ENCODE measurements around the gene PRPF38A. TPM values are rescaled to one million over a fixed set of nuclear protein-coding genes. Genes with fewer than 3 reads are reported as not detected.

PRPF38A gene
- total RNA-seq, 1 donor from 2014 or later = 31.8 TPM

DNA sequence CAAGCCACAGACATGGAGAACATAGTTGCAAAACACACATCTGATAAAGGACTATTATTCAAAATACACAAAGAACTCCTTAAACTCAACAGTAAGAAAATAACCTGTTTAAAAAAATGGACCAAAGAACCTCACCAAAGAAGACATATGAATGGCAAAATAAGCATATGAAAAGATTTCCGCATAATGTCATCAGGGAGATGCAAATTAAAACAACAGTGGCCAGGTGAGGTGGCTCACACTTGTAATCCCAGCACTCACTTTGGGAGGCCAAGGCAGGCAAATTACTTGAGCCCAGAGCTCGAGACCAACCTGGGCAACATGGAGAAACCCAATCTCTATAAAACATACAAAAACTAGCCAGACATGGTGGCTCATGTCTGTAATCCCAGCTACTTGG, 50.4 kb downstream of the PRPF38A start:
- H3K4me2 ChIP-seq (ENCODE audit: low read length) = no peak overlapping the region
- no peak overlapping the region for H3K27ac Mint-ChIP-seq (ENCODE audit: unreplicated experiment)
- no peaks in the 10 kb centered on the region for H3K4me1 ChIP-seq (ENCODE audit: insufficient read depth, low read length)
- H3K36me3 Mint-ChIP-seq (ENCODE audit: low read depth, unreplicated experiment) = peaks cover 7% of the 10 kb centered on the region
- FAIRE-seq (no peak), DNase-seq (ENCODE audit: low read depth) (no peak)
- H3K79me2 ChIP-seq (ENCODE audit: insufficient read depth, low read length) = no peaks in the 10 kb centered on the region
- no peaks in the 10 kb centered on the region for H3K27me3 ChIP-seq (ENCODE audit: insufficient read depth, low read length)
- H4K20me1 ChIP-seq (ENCODE audit: insufficient read depth, low read length) = peaks cover 7% of the 10 kb centered on the region
- no peak overlapping the region for H2AFZ ChIP-seq (ENCODE audit: low read depth, low read length)
- no peak overlapping the region for H3K9ac ChIP-seq (ENCODE audit: low read length)
- no peak overlapping the region for H3K4me3 ChIP-seq (ENCODE audit: insufficient read depth, low read depth, low read length)
- no peaks in the 10 kb centered on the region for H3K27me3 Mint-ChIP-seq (ENCODE audit: low read depth, unreplicated experiment)
- H3K4me1 Mint-ChIP-seq (ENCODE audit: low read depth, unreplicated experiment) = no peaks in the 10 kb centered on the region
- no peaks in the 10 kb centered on the region for H3K9me3 ChIP-seq (ENCODE audit: insufficient read depth, low read depth, low read length)
- H3K4me3 Mint-ChIP-seq (ENCODE audit: unreplicated experiment) = no peak overlapping the region
- H3K36me3 ChIP-seq (ENCODE audit: insufficient read depth, low read length) = no peaks in the 10 kb centered on the region
- H3K9me3 Mint-ChIP-seq (ENCODE audit: unreplicated experiment) = no peaks in the 10 kb centered on the region
- no peak for TF ChIP-seq EZH2 (IDR thresholded peaks at IDR 0.05; ENCODE audit: insufficient read depth, low read length)
- TF ChIP-seq, protein P1, sequence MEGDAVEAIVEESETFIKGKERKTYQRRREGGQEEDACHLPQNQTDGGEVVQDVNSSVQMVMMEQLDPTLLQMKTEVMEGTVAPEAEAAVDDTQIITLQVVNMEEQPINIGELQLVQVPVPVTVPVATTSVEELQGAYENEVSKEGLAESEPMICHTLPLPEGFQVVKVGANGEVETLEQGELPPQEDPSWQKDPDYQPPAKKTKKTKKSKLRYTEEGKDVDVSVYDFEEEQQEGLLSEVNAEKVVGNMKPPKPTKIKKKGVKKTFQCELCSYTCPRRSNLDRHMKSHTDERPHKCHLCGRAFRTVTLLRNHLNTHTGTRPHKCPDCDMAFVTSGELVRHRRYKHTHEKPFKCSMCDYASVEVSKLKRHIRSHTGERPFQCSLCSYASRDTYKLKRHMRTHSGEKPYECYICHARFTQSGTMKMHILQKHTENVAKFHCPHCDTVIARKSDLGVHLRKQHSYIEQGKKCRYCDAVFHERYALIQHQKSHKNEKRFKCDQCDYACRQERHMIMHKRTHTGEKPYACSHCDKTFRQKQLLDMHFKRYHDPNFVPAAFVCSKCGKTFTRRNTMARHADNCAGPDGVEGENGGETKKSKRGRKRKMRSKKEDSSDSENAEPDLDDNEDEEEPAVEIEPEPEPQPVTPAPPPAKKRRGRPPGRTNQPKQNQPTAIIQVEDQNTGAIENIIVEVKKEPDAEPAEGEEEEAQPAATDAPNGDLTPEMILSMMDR (IDR thresholded peaks at IDR 0.05; ENCODE audit: insufficient read depth, low read depth, low read length) = no peak
- H3K27ac ChIP-seq (ENCODE audit: low read depth, low read length) = no peak overlapping the region

DNA sequence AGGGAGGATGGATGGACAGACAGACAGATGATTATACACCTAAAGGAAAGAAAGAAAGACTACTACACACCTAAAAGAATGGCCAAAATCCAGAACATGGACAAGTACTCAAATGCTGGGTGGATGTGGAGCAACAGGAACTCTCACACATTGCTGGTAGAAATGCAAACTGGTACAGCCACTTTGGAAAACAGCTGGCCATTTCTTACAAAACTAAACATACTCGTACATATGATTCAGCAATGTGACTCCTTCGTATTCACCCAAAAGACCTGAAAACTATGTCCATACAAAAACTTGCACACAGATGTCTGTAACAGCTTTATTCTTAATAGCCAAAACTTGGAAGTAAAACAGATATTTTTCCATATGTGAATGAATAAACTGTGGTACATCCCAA, 51.3 kb downstream of the PRPF38A start:
- peaks cover 7% of the 10 kb centered on the region for H3K36me3 Mint-ChIP-seq (ENCODE audit: low read depth, unreplicated experiment)
- no peaks in the 10 kb centered on the region for H3K4me1 Mint-ChIP-seq (ENCODE audit: low read depth, unreplicated experiment)
- Histone ChIP-seq H3K9ac (ENCODE audit: low read length) (no peak overlapping the region), H3K27me3 (ENCODE audit: insufficient read depth, low read length) (no peaks in the 10 kb centered on the region), H3K36me3 (ENCODE audit: insufficient read depth, low read length) (no peaks in the 10 kb centered on the region), H3K4me1 (ENCODE audit: insufficient read depth, low read length) (no peaks in the 10 kb centered on the region), H3K4me3 (ENCODE audit: insufficient read depth, low read depth, low read length) (no peak overlapping the region), H3K4me2 (ENCODE audit: low read length) (no peak overlapping the region), H3K79me2 (ENCODE audit: insufficient read depth, low read length) (no peaks in the 10 kb centered on the region), H3K9me3 (ENCODE audit: insufficient read depth, low read depth, low read length) (no peaks in the 10 kb centered on the region), H3K27ac (ENCODE audit: low read depth, low read length) (no peak overlapping the region), H4K20me1 (ENCODE audit: insufficient read depth, low read length) (peaks cover 7% of the 10 kb centered on the region), H2AFZ (ENCODE audit: low read depth, low read length) (no peak overlapping the region)
- no peak overlapping the region for H3K27ac Mint-ChIP-seq (ENCODE audit: unreplicated experiment)
- H3K27me3 Mint-ChIP-seq (ENCODE audit: low read depth, unreplicated experiment) = no peaks in the 10 kb centered on the region
- TF ChIP-seq, protein P1 (IDR thresholded peaks at IDR 0.05; ENCODE audit: insufficient read depth, low read depth, low read length) = no peak
- no peak for TF ChIP-seq EZH2 (IDR thresholded peaks at IDR 0.05; ENCODE audit: insufficient read depth, low read length)
- no peak for DNase-seq (ENCODE audit: low read depth)
- H3K4me3 Mint-ChIP-seq (ENCODE audit: unreplicated experiment) = no peak overlapping the region
- H3K9me3 Mint-ChIP-seq (ENCODE audit: unreplicated experiment) = no peaks in the 10 kb centered on the region
- no peak for FAIRE-seq

DNA sequence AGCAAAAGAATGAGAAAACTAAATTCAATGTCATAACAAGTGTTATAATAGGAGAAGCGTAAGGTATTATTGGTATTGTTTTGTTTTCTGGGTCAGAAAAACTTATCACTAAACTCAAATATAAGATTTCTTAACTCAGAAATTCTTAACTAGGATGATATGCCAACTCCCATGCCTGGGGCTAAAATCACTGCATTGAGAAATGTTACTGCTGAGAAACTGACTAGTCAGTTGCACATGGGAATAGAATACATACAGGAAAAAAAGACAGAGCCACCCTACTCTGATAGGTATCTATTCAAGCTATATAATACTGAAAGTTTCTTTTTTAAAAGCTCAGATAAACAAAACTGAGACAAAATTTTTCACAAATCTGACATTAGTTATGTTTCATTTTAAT, 56.3 kb downstream of the PRPF38A start:
- Histone ChIP-seq H3K27me3 (ENCODE audit: insufficient read depth, low read length) (no peaks in the 10 kb centered on the region), H3K4me3 (ENCODE audit: insufficient read depth, low read depth, low read length) (no peak overlapping the region), H4K20me1 (ENCODE audit: insufficient read depth, low read length) (no peaks in the 10 kb centered on the region), H3K4me2 (ENCODE audit: low read length) (no peak overlapping the region), H3K27ac (ENCODE audit: low read depth, low read length) (no peak overlapping the region), H2AFZ (ENCODE audit: low read depth, low read length) (no peak overlapping the region), H3K79me2 (ENCODE audit: insufficient read depth, low read length) (no peaks in the 10 kb centered on the region), H3K4me1 (ENCODE audit: insufficient read depth, low read length) (no peaks in the 10 kb centered on the region), H3K9ac (ENCODE audit: low read length) (no peak overlapping the region), H3K9me3 (ENCODE audit: insufficient read depth, low read depth, low read length) (no peaks in the 10 kb centered on the region), H3K36me3 (ENCODE audit: insufficient read depth, low read length) (no peaks in the 10 kb centered on the region)
- no peak for FAIRE-seq
- H3K36me3 Mint-ChIP-seq (ENCODE audit: low read depth, unreplicated experiment) = peaks cover 6% of the 10 kb centered on the region
- DNase-seq (ENCODE audit: low read depth) = no peak
- H3K9me3 Mint-ChIP-seq (ENCODE audit: unreplicated experiment) = no peaks in the 10 kb centered on the region
- no peaks in the 10 kb centered on the region for H3K27me3 Mint-ChIP-seq (ENCODE audit: low read depth, unreplicated experiment)
- H3K4me1 Mint-ChIP-seq (ENCODE audit: low read depth, unreplicated experiment) = no peaks in the 10 kb centered on the region
- H3K27ac Mint-ChIP-seq (ENCODE audit: unreplicated experiment) = no peak overlapping the region
- H3K4me3 Mint-ChIP-seq (ENCODE audit: unreplicated experiment) = no peak overlapping the region
- no peak for TF ChIP-seq EZH2 (IDR thresholded peaks at IDR 0.05; ENCODE audit: insufficient read depth, low read length)
- TF ChIP-seq, protein P1 (IDR thresholded peaks at IDR 0.05; ENCODE audit: insufficient read depth, low read depth, low read length) = no peak

Data from astrocyte (in vitro differentiated cells and primary cell).